Mucosa of gallbladder (tissue), 1 donor: ENCODE data around the gene TMEFF1. TPM values are rescaled to one million over a fixed set of nuclear protein-coding genes. Genes with fewer than 3 reads are reported as not detected.

Experiments
- DNase-seq: peaks from one replicate; pipeline ENCODE4 v3.0.0-alpha.2; 2020; ENCODE audit warnings: low spot score
- total RNA-seq: library from RNA; stranded (reverse); gene quantifications from one replicate; pipeline ENCODE4 v1.2.1, GENCODE V29; 2021
- donor health status: DM: no; HTN: no; CAD: no.

The TMEFF1 gene
- total RNA-seq, 1 donor from 2014 or later, result 0.63 TPM

DNA sequence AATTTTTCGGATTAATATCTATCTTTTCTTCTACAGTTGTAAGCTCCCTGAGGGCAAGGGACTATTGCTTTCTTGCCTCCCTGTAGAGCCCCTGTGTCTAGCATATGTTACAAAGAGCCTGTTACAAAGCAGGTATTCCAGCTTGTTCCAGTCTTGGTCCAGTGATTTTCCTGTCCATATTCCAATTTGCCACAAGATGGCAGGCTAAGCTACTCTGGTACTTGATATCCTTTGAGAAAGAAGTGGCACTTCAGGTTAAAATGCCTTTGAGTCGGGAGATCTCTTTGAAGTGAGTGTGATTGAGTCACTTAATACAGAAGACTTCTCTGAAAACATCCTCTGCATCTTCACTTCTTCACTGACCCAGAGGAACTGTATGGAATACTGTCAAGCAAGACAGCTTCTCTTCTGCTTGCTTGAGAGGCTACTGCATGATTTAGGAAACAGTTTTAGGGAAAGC lies 129.4 kb downstream of the TMEFF1 start:
- DNase-seq, result peak; percentile 30

DNA sequence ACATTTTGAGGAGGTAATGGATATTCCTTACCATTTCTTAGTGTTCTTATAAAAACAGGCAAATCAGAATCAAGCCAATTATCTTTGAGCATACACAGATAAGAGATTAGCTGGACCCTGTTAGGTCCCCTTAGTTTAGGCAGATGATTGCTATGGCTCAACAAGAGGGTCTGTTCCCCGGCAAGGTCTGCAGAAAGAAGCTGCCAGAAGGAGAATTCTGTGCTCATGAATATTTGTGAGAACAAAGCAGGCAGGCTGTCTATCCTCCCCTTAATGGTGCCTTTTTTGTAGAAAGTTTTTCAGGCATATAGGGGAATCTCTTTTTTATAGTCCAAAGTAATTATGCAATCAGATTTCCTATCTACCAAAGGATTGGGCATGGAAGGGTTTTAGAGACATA lies 132.5 kb downstream of the TMEFF1 start:
- no peak for DNase-seq

DNA sequence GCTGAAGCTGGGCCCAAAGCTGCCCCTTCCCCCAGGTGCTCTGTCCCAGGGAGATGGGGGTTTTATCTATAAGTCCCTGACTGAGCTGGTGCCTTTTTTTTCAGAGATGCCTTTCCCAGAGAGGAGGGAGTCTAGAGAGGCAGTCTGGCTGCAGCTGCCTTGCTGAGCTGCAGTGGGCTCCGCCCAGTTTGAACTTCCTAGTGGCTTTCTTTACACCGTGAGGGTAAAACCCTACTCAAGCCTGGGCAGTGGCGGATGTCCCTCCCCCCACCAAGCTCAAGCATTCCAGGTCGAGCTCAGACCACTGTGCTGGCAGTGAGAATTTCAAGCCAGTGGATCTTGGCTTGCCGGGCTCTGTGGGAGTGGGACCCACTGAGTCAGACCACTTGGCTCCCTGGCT lies 146.2 kb downstream of the TMEFF1 start:
- DNase-seq, result no peak

DNA sequence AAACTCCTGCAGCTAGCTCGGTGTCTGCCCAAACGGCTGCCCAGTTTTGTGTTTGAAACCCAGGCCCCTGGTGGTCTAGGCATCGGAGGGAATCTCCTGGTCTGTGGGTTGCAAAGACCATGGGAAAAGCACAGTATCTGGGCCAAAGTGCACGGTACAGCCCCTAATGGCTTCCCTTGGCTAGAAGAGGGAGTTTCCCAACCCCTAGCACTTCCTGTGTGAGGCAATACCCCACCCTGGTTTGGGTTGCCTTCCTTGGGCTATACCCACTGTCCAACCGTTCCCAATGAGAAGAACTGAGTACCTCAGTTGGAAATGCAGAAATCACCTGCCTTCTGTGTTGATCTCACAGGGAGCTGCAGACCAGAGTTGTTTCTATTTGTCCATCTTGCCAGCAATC lies 146.7 kb downstream of the TMEFF1 start:
- DNase-seq, result no peak

- no peak for DNase-seq
These were observed 151.0 kb downstream of the TMEFF1 start for GRCh38 chr9:100623969-100624368.

- no peak for DNase-seq
These were observed 154.0 kb downstream of the TMEFF1 start for GRCh38 chr9:100626949-100627348.

Other genes starting within 250 kb of the TMEFF1 start
- gene TEX10, start 120.2 kb upstream of the TMEFF1 start, total RNA-seq, result 10.2 TPM
- 14.9 TPM for gene MSANTD3, start 46.0 kb upstream of the TMEFF1 start, total RNA-seq
- gene CAVIN4, start 104.9 kb downstream of the TMEFF1 start, total RNA-seq, result 0.26 TPM